MV-4-11 (cell line): ENCODE data around the gene MOB3C.

ENCODE experiments used
- DNase-seq: peaks from one replicate; lab custom pipeline; 2025; lab: John Stamatoyannopoulos, UW

The MOB3C gene

GRCh38 chr1:46575778-46576177 lies 40.8 kb downstream of the MOB3C start:
- no peak for DNase-seq

- no peak for DNase-seq
Measured at GRCh38 chr1:46575300-46575699, 41.3 kb downstream of the MOB3C start.

GRCh38 chr1:46571691-46572225 lies 44.9 kb downstream of the MOB3C start:
- DNase-seq = no peak

- no peak for DNase-seq
Measured at GRCh38 chr1:46569884-46570725, 46.5 kb downstream of the MOB3C start.

- no peak for DNase-seq
Measured at GRCh38 chr1:46569116-46569515, 47.5 kb downstream of the MOB3C start.

- no peak for DNase-seq
Measured at GRCh38 chr1:46568461-46568891, 48.1 kb downstream of the MOB3C start.

GRCh38 chr1:46563341-46563740 lies 53.3 kb downstream of the MOB3C start:
- no peak for DNase-seq

- no peak for DNase-seq
Measured at GRCh38 chr1:46562498-46562897, 54.1 kb downstream of the MOB3C start.

- no peak for DNase-seq
Measured at GRCh38 chr1:46558966-46559365, 57.6 kb downstream of the MOB3C start.

GRCh38 chr1:46558141-46558963 lies 58.3 kb downstream of the MOB3C start:
- DNase-seq = no peak
